Hepatic stellate cell (primary cell): Measurements from ENCODE around the gene PTP4A2.

Experiments used
- DNase-seq: peaks from one replicate; pipeline ENCODE4 v3.0.0; 2011; ENCODE audit warnings: low spot score

The PTP4A2 gene

GRCh38 chr1:31885851-31886250 is 52.3 kb downstream of the PTP4A2 start:
- no peak for DNase-seq

- DNase-seq = no peak
Observed at GRCh38 chr1:31883357-31883942, 54.7 kb downstream of the PTP4A2 start.

- DNase-seq = no peak
Observed at GRCh38 chr1:31881688-31882000, 56.5 kb downstream of the PTP4A2 start.

GRCh38 chr1:31880957-31881687 is 57.0 kb downstream of the PTP4A2 start:
- no peak for DNase-seq

GRCh38 chr1:31879981-31880608 is 58.1 kb downstream of the PTP4A2 start:
- no peak for DNase-seq

- DNase-seq = no peak
Observed at GRCh38 chr1:31878058-31878457, 60.1 kb downstream of the PTP4A2 start.

GRCh38 chr1:31877544-31877943 is 60.6 kb downstream of the PTP4A2 start:
- DNase-seq = no peak

GRCh38 chr1:31875636-31876236 is 62.4 kb downstream of the PTP4A2 start:
- DNase-seq = no peak

- no peak for DNase-seq
Observed at GRCh38 chr1:31874942-31875341, 63.2 kb downstream of the PTP4A2 start.

GRCh38 chr1:31872658-31873636 is 65.2 kb downstream of the PTP4A2 start:
- DNase-seq = no peak

- DNase-seq = no peak
Observed at GRCh38 chr1:31871703-31872102, 66.5 kb downstream of the PTP4A2 start.

- no peak for DNase-seq
Observed at GRCh38 chr1:31870086-31870736, 68.0 kb downstream of the PTP4A2 start.

GRCh38 chr1:31869449-31869848 is 68.7 kb downstream of the PTP4A2 start:
- DNase-seq = no peak

GRCh38 chr1:31868862-31869261 is 69.3 kb downstream of the PTP4A2 start:
- no peak for DNase-seq

- no peak for DNase-seq
Observed at GRCh38 chr1:31867546-31867945, 70.6 kb downstream of the PTP4A2 start.

GRCh38 chr1:31866450-31867032 is 71.6 kb downstream of the PTP4A2 start:
- DNase-seq = no peak

GRCh38 chr1:31865728-31866449 is 72.3 kb downstream of the PTP4A2 start:
- no peak for DNase-seq

GRCh38 chr1:31862071-31862470 is 76.1 kb downstream of the PTP4A2 start:
- no peak for DNase-seq

- DNase-seq = no peak
Observed at GRCh38 chr1:31861346-31861745, 76.8 kb downstream of the PTP4A2 start.

GRCh38 chr1:31860581-31860980 is 77.6 kb downstream of the PTP4A2 start:
- DNase-seq = no peak
